ENCODE measurements around the gene OR8B4. TPM values are rescaled to one million over a fixed set of nuclear protein-coding genes. Genes with fewer than 3 reads are reported as not detected.
"Not testable (repeated sequence)": the region's sequence is repeated elsewhere in the genome, so short reads cannot be mapped to it uniquely, and the experiment has no call there.

OR8B4 gene
- total RNA-seq, 2 donors from 2014 or later, result not detected

- H3K36me3 ChIP-seq, result no peaks in the 10 kb centered on the region
- DNase-seq, result no peak
- H3K9me3 ChIP-seq, result no peaks in the 10 kb centered on the region
- no peak overlapping the region for H3K9ac ChIP-seq (ENCODE audit: low read depth in 2 of 2, low read length in 2 of 2)
- peak; percentile 86 for TF ChIP-seq CTCF (IDR thresholded peaks at IDR 0.05)
- no peak overlapping the region for H3K27ac ChIP-seq
- no peak overlapping the region for H3K4me3 ChIP-seq
- H3K4me1 ChIP-seq, result no peaks in the 10 kb centered on the region
- intact Hi-C loops (cut with DNase I), result loop anchor here (5.0 kb wide), 1 partner anchor 177 kb away; no protein-coding TSS in a partner anchor
- H3K27me3 ChIP-seq, result no peaks in the 10 kb centered on the region
Observed at GRCh38 chr11:124415356-124415923, 9.2 kb downstream of the OR8B4 start.

- Histone ChIP-seq H3K27ac (no peak overlapping the region), H3K4me3 (no peak overlapping the region), H3K9me3 (no peaks in the 10 kb centered on the region), H3K4me1 (no peaks in the 10 kb centered on the region), H3K9ac (ENCODE audit: low read depth in 2 of 2, low read length in 2 of 2) (no peak overlapping the region), H3K27me3 (no peaks in the 10 kb centered on the region), H3K36me3 (no peaks in the 10 kb centered on the region)
- TF ChIP-seq CTCF (IDR thresholded peaks at IDR 0.05), result no peak
- intact Hi-C loops (cut with DNase I), result no loop called here
- no peak for DNase-seq
Observed at GRCh38 chr11:124409906-124410305, 14.8 kb downstream of the OR8B4 start.

GRCh38 chr11:124405581-124405980 is 19.1 kb downstream of the OR8B4 start:
- Histone ChIP-seq H3K4me3 (no peak overlapping the region), H3K9ac (ENCODE audit: low read depth in 2 of 2, low read length in 2 of 2) (no peak overlapping the region), H3K27ac (no peak overlapping the region), H3K36me3 (no peaks in the 10 kb centered on the region), H3K9me3 (no peaks in the 10 kb centered on the region), H3K27me3 (no peaks in the 10 kb centered on the region), H3K4me1 (no peaks in the 10 kb centered on the region)
- DNase-seq, result no peak
- no peak for TF ChIP-seq CTCF (IDR thresholded peaks at IDR 0.05)
- intact Hi-C loops (cut with DNase I), result no loop called here

- H3K4me3 ChIP-seq; H3K36me3 ChIP-seq; H3K4me1 ChIP-seq; intact Hi-C loops (cut with DNase I); H3K27ac ChIP-seq; DNase-seq; H3K9ac ChIP-seq (ENCODE audit: low read depth in 2 of 2, low read length in 2 of 2); H3K27me3 ChIP-seq; H3K9me3 ChIP-seq: not testable (repeated sequence)
Observed at GRCh38 chr11:124403186-124403585, 21.5 kb downstream of the OR8B4 start.

- H3K4me1 ChIP-seq, result no peaks in the 10 kb centered on the region
Observed at GRCh38 chr11:124402326-124402922, 22.2 kb downstream of the OR8B4 start.

More at GRCh38 chr11:124402326-124402922, 22.2 kb downstream of the OR8B4 start:
- peak; percentile 65 for DNase-seq
- intact Hi-C loops (cut with DNase I), result no loop called here
- no peak overlapping the region for H3K27ac ChIP-seq
- H3K27me3 ChIP-seq, result no peaks in the 10 kb centered on the region
- H3K4me3 ChIP-seq, result no peak overlapping the region
- peak; percentile 69 for TF ChIP-seq CTCF (IDR thresholded peaks at IDR 0.05)
- H3K9ac ChIP-seq (ENCODE audit: low read depth in 2 of 2, low read length in 2 of 2), result no peak overlapping the region
- no peaks in the 10 kb centered on the region for H3K9me3 ChIP-seq
- H3K36me3 ChIP-seq, result no peaks in the 10 kb centered on the region

Data from colonic mucosa (tissue), 4 donors.